KOPT-K1 (cell line): ENCODE results near the gene WDR6.

Experiments used
- H3K27ac ChIP-seq: fragments of 200-600 bp; sonication (generic); 2 replicates; pipeline ENCODE4 v1.5.1; 2016; ENCODE audit warnings: antibody characterized with exemption, mild to moderate bottlenecking, low read depth, low read length; ENCODE audit not compliant: poor library complexity, severe bottlenecking
- H3K36me3 ChIP-seq: fragments of 200-600 bp; sonication (generic); 2 replicates; pipeline ENCODE4 v1.5.1; 2017; ENCODE audit warnings: antibody characterized with exemption, mild to moderate bottlenecking, low read length, moderate library complexity; ENCODE audit not compliant: insufficient read depth
- H3K9me3 ChIP-seq: fragments of 200-600 bp; sonication (generic); 2 replicates; pipeline ENCODE4 v1.5.1; 2017; ENCODE audit warnings: antibody characterized with exemption, low read length, mild to moderate bottlenecking; ENCODE audit not compliant: insufficient read depth, poor library complexity, severe bottlenecking

Gene WDR6

GRCh38 chr3:49027634-49028033 lies 20.4 kb downstream of the WDR6 start:
- Histone ChIP-seq H3K27ac (peak overlapping the region; percentile 80), H3K9me3 (no peaks in the 10 kb centered on the region), H3K36me3 (peaks cover 89% of the 10 kb centered on the region)

GRCh38 chr3:49028298-49028672 lies 21.1 kb downstream of the WDR6 start:
- Histone ChIP-seq H3K27ac (peak overlapping the region; percentile 80), H3K9me3 (no peaks in the 10 kb centered on the region), H3K36me3 (peaks cover 91% of the 10 kb centered on the region)

- Histone ChIP-seq H3K36me3 (peaks cover 89% of the 10 kb centered on the region), H3K27ac (peak within 1 kb of the TSS; percentile 80), H3K9me3 (no peaks in the 10 kb centered on the region)
These were observed 21.7 kb downstream of the WDR6 start, which contains the start of gene IMPDH2 for GRCh38 chr3:49028673-49029562. Gene IMPDH2 (minus strand): TSS chr3:49029398. CDS start chr3:49029350, 48 bp downstream.

GRCh38 chr3:49029563-49029884 lies 22.3 kb downstream of the WDR6 start:
- no peaks in the 10 kb centered on the region for H3K9me3 ChIP-seq
- peak overlapping the region; percentile 80 for H3K27ac ChIP-seq
- peaks cover 89% of the 10 kb centered on the region for H3K36me3 ChIP-seq

GRCh38 chr3:49030321-49030720 lies 23.1 kb downstream of the WDR6 start:
- no peaks in the 10 kb centered on the region for H3K9me3 ChIP-seq
- no peak overlapping the region for H3K27ac ChIP-seq
- peaks cover 89% of the 10 kb centered on the region for H3K36me3 ChIP-seq

GRCh38 chr3:49032646-49033304 lies 25.6 kb downstream of the WDR6 start:
- H3K9me3 ChIP-seq = no peaks in the 10 kb centered on the region
- H3K36me3 ChIP-seq = peaks cover 88% of the 10 kb centered on the region
- H3K27ac ChIP-seq = no peak overlapping the region

- H3K9me3 ChIP-seq = no peaks in the 10 kb centered on the region
- H3K36me3 ChIP-seq = peaks cover 87% of the 10 kb centered on the region
- no peak overlapping the region for H3K27ac ChIP-seq
These were observed 27.5 kb downstream of the WDR6 start for GRCh38 chr3:49034650-49035049.

- H3K27ac ChIP-seq = no peak overlapping the region
- no peaks in the 10 kb centered on the region for H3K9me3 ChIP-seq
- H3K36me3 ChIP-seq = peaks cover 87% of the 10 kb centered on the region
These were observed 28.1 kb downstream of the WDR6 start for GRCh38 chr3:49035281-49035680.

GRCh38 chr3:49053543-49053942 lies 46.4 kb downstream of the WDR6 start:
- H3K36me3 ChIP-seq = peaks cover 91% of the 10 kb centered on the region
- no peak overlapping the region for H3K27ac ChIP-seq
- no peaks in the 10 kb centered on the region for H3K9me3 ChIP-seq

GRCh38 chr3:49054344-49054862 lies 47.2 kb downstream of the WDR6 start:
- no peaks in the 10 kb centered on the region for H3K9me3 ChIP-seq
- H3K36me3 ChIP-seq = peaks cover 92% of the 10 kb centered on the region
- no peak overlapping the region for H3K27ac ChIP-seq

GRCh38 chr3:49057268-49057667 lies 50.1 kb downstream of the WDR6 start:
- no peak overlapping the region for H3K27ac ChIP-seq
- no peaks in the 10 kb centered on the region for H3K9me3 ChIP-seq
- H3K36me3 ChIP-seq = peaks cover 97% of the 10 kb centered on the region

GRCh38 chr3:49058011-49058410 lies 50.8 kb downstream of the WDR6 start:
- Histone ChIP-seq H3K27ac (no peak overlapping the region), H3K9me3 (no peaks in the 10 kb centered on the region), H3K36me3 (peaks cover 97% of the 10 kb centered on the region)
